Measurements from ENCODE around the gene TUBB2A.
"Not testable (repeated sequence)": the region's sequence is repeated elsewhere in the genome, so short reads cannot be mapped to it uniquely, and the experiment has no call there.

Gene TUBB2A

DNA sequence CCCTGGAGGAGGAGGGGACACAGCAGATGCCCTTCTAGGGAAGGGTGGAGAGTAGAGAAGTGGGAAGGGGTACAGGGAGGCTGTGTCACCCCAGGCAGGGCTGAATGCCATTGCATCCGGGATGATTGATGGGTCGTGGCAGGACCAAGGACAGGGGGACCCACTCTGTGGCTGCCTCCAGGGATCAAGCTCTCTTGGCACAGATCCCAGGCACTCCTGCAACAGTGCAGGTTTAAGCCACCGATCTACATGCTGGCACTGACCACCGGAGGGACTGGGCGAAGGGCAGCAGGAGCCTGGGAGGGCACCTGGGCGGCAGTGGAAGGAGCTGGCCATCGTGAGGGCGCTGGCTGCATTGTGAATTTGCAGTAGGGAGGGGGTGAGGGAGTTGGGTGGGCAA, 22.6 kb upstream of the TUBB2A start:
- DNase-seq = not testable (repeated sequence)

DNA sequence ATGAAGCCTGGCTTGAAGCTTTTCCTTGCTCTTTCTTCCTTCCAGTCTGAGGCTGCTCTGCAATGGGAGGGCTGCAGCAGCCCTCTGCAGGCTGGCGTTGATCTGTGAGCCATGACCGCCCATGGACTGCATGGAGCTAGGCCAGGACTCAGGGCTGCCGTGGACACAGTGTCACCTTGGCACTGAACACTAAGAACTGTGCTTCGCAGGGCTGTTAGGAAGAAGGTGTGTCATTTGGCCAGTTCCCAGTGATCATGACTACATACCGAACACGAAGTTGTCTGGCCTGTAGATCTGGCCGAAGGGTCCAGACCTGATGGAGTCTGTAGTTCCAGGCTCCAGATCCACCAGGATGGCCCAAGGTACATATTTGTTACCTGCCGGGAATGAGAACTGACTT, 21.3 kb upstream of the TUBB2A start:
- DNase-seq = not testable (repeated sequence)

DNA sequence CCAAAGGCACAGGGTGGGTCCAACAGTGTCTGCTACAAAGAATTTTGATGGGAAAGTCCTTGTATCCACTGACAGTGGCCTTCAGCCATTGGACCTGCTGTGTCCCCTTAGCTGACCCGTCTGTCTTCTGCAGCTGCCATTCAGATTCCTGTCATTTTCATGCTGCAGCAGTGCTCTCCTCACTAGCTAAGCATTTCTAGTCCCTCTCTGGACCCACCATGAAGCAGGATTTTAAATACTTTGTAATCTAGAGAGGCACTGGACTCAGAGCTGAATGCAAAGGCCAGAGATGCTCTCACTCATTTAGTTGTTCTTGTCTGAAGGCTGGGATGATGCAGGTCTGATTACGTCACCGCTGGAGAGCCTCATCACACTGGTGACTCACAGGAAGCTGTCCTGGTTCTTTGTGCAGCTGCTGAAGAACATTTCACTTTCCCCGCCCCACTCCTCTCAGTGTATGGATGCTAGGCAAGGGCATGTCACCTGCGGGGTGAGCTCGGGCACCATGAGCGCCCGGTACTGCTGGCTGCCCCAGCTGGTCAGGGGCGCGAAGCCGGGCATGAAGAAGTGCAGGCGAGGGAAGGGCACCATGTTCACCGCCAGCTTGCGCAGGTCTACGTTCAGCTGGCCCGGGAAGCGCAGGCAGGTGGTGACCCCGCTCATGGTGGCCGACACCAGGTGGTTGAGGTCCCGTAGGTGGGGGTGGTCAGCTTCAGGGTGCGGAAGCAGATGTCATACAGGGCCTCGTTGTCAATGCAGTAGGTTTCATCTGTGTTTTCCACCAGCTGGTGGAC, 19.4 kb upstream of the TUBB2A start:
- peak; percentile 57 for DNase-seq

DNA sequence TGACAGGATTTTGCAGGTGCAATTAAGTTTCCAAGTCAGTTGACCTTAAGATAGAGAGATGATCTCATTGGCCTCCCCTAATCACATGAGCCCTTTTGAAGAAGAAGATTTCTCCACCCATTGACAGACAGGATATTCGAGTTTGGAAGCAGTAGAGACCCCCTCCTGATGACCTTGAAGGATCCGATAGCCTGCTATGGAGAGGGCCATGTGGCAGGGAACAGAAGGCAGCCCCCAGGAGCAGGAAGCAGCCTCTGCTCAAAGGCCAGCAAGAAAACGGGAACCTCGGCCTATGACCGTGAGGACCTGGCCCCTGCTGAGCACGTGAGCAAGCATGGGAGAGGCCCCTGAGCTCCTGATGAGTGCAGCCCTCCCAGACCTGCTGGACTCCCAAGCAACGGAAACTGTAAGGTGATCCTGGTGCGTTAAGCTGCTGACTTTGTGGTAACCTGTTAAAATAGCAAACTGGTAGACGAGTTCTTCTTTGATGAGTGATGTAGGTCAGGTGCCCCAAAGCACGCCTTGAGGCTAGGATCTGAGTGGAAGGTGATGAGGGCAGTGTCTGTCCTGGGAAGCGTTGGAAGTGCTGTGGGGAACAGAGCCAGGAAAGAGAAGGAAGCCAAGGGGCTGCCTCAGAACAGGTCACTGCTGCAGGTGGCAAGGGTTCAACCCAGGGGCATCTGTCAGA, 18.5 kb upstream of the TUBB2A start:
- DNase-seq = no peak

DNA sequence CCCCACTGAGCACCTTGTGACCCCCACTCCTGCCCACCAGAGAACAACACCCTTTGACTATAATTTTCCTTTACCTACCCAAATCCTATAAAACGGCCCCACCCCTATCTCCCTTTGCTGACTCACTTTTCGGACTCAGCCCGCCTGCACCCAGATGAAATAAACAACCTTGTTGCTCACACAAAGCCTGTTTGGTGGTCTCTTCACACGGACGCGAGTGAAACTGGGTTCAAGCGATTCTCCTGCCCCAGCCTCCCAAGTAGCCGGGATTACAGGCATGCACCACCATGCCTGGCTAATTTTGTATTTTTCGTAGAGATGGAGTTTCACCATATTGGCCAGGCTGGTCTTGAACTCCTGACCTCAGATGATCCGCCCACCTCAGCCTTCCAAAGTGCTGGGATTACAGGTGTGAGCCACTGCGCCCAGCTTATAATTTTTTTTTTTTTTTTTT, 16.3 kb upstream of the TUBB2A start:
- DNase-seq = not testable (repeated sequence)

DNA sequence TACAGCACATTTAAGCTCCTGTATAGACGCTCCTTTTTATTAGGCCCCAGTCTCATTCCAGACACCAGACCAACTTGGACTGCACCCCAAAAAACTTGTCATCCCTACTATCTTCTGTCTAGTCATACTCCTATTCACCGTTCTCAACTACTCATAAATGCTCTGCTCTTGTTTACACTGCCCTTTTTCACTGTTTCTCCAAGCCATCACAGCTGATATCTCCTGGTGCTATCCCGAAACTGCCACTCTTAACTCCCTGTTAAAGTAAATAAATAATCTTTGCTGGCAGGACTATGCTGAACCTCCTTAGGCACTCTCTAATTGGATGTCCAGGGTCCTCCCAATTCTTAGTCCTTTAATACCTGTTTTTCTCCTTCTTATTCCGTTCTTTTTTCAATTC, 15.4 kb upstream of the TUBB2A start:
- not testable (repeated sequence) for DNase-seq

DNA sequence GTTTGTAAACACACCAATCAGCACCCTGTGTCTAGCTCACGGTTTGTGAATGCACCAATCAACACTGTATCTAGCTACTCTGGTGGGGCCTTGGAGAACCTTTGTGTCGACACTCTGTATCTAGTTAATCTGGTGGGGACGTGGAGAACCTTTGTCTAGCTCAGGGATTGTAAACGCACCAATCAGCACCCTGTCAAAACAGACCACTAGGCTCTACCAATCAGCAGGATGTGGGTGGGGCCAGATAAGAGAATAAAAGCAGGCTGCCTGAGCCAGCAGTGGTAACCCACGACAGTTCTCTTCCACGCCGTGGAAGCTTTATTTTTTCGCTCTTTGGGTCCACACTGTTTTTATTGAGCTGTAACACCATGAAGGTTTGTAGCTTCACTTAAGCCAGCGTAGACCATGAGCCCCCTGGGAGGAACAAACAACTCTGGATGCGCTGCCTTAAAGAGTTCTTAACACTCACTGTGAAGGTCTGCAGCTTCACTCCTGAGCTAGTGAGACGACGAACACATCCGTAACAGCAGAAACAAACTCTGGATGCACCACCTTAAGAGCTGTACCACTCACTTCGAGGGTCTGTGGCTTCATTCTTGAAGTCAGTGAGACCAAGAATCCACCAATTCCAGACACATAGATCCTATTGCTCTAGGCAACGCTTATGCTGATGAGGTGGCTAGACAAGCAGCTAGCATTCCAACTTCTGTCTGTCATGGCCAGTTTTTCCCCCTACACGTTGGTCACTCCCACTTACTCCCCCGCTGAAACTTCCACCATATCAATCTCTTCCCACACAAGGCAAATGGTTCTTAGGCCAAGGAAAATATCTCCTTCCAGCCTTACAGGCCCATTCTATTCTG, 14.2 kb upstream of the TUBB2A start:
- DNase-seq = not testable (repeated sequence)

DNA sequence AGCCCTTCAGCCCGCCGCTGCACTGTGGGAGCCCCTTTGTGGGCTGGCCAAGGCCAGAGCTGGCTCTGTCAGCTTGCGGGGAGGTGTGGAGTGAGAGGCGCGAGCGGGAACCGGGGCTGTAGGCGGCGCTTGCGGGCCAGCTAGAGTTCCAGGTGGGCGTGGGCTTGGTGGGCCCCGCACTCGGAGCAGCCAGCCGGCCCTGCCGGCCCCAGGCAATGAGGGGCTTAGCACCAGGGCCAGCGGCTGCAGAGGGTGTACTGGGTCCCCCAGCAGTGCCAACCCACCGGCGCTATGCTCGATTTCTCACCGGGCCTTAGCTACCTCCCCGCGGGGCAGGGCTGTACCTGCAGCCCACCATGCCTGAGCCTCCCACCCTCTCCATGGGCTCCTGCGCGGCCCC, 13.3 kb upstream of the TUBB2A start:
- DNase-seq = not testable (repeated sequence)

DNA sequence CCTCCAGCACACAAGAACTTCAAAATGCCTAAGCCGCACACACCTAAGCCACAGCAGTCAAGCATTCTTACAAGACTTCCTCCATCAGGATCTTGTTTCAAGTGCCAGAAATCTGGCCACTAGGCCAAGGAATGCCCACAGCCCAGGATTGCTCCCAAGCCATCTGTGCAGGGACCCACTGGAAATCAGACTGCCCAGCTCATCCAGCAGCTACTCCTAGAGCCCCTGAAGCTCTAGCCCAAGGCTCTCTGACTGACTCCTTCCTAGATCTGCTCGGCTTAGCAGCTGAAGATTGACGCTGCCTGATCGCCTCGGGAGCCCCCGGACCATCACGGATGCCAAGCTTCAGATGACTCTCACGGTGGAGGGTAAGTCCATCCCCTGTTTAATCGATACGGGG, 10.7 kb upstream of the TUBB2A start:
- not testable (repeated sequence) for DNase-seq

DNA sequence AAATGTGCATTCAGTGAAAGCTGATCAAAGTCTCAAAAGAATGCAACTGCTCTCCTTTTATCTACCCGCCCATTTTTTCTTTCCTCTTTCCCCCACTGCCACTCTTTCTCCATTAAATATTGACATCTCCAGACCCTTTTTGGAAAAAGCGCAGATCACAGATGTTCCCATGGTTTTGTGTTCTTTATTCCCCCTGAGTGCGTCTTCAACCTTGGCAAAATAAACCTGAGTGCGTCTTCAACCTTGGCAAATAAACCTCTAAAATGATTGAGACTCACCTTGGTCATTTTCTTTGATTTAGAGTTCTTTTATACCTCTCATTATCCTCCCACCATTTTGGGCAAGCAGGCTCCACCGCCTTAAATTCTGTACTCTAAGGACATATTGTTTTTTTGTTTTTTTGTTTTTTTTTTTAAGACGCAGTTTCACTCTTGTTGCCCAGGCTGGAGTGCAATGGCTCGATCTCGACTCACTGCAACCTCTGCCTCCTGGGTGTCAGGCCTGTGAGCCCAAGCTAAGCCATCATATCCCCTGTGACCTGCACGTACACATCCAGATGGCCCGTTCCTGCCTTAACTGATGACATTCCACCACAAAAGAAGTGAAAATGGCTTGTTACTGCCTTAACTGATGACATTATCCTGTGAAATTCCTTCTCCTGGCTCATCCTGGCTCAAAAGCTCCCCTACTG, 9.3 kb upstream of the TUBB2A start:
- DNase-seq = not testable (repeated sequence)

DNA sequence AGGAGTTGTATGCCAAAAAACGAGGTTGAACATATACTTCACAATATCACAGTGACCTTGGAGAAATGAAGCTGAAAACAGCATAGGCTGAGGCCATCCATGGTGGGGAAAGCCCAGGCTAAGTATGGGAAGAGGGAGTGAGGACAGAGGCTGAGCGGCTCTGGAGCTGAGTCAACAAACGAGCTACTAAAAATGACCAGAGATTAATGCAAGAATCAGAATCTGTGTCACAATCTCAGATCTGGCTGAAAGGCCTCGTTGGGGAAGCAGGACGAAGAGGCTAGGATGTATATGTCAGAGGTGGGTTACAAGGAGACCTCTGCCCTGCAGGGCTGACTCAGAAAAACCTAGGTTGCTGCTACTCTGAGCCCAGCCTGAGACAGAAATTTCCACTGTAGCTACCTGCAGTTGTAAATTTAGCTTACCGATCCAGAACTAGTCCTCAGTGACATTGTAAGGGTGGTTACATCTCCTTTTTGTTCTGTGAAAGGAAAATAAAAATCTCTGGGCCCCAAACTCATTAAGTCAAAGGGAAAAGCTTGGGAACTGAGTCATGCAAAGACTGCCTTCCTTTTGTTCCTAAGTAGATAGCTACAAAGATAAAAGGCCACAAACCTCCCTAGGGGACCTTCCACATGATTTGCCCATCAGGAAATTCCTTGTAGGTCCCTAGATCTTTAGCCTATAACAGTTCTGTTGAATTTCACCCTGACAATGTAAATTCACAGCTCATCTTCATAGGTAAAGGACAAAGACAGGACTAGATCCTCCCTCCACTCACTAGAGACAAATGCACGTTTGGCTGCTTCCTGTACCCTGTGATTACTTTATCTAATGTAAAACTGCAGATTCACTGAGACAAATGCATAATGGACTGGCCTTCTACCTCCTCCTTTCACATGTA, 8.5 kb upstream of the TUBB2A start:
- DNase-seq = no peak

DNA sequence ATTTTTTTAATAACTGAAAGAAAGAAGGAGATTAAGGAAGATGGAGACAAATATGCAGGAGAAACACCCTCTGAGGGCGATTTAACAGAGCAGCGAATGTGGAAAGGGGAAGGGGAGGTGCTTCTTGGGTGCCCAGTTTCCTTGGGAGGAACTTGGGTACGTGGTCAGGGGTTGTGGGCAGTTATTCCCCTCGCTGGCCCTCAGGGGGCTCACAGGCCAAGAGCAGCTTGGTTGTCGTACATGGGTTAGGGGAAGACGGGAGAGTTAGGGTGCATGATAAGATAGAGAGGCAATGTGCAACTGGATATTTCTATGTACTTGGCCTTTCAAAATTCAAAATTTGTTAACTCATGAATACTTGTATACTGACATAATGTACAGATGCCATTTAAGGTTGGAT, 7.0 kb upstream of the TUBB2A start:
- DNase-seq = no peak

DNA sequence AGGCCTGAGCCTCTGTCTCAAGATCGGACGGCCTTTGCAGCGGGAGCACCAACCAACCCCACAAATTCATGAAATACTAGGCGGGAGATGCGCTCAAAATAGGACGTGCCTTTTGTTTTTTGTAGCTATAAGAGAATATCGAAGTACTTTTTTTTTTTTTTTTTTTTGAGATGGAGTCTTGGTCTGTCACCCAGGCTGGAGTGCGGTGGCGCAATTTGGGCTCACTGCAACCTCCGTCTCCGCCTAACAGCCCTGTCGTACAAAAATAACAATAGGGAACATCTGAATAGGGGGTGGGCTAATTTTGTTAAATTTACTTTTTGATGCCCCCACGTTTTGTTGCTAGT, 5.9 kb upstream of the TUBB2A start:
- no peak for DNase-seq

DNA sequence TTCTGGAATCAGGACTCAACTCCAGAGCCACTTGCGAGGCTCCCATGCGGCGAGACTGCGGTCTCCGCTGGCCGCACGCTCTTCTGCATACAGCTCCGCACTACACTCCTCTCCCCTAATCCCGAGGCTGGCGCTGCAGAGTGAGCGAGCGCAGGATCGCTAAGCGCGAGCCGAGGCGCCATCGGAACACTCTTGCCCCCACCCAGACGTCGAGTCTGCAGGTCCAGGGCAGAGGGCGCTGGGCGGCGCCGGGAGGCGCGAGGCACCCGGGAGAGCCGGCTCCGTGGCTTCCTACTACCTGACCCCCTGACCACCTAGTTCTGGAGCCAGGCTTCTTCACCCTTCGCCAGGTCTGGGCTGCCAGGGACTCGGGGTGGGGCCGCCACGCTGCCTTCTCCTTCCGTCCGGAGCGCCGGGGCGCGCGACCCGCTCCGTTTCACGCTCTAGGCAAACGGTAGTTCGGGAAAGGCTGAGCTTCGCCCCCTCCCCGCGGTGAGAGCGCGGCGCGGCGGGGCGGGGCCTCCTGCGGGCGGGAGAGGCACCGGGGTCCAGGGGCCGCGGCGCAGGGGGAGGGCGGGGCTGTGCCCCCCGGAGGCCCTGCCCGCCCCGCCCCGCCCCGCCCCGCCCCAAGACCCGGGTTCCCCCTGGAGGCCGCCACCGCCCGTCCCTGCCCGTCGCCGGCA, 5.4 kb upstream of the TUBB2A start:
- peak; percentile 95 for DNase-seq

DNA sequence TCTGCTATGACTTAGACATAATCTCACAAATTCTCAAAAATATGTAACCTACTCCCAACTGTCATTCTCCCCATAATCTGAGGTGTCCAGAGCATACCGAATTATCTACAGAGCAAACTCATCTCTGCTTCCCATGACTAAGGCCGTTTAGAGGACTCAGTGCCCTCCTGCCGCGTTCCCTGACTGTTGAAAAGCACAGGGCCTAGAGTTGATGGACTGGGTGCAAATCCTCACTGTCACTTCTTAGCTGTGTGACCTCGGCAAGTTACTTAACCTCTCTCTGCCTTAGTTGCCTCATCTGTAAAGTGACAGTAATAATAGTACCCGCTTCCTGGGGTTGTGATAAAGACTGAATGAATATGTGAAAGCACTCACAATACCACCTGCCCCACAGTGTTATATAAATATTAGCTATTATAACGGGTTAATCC, 4.7 kb upstream of the TUBB2A start:
- DNase-seq = no peak

DNA sequence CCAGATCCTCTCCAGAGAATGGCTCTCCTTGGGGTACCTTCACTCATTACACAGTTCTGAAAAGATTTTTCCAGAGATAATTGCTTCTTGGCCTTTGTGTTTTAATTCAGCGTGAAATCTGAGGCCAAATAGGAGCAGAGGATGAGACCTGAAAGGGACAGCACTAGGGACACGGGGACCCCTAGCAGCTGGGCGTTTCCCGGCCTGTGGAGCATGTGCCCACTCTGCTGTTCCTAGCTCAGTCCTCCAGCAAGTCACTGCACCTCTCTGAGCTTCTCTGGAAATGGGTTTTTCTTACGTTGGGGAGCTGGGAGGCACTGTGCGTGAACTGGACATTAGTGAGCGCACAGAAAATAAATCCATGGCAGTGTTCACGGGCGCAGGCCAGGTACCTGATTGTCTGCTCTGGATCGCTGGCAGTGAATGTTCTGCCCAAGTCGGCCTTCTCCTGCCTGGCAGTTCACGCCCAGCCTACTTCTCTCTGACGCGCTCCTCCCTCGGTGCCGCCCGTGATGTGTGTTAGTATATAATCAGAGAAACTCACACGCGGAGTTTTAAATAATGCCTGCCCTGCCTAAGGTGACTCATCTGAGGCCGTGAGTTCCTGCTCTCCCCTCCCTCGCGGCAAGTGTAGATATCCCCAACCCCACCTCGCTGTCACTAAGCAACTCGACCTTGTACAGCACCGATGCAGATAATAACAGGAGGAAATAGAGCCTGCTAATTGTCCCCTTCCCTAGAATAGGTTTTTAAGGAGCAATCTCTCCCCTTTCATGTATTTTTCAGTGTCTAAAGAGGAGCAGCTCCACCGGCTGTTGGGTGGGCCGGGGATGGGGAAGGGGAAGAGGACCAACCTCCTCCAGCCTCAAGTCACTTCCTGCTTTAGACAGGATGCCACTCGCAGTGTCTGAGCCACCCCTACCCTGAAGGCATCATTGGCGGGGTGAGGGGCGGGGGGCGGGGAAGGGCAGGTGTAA, 2.7 kb upstream of the TUBB2A start:
- no peak for DNase-seq

DNA sequence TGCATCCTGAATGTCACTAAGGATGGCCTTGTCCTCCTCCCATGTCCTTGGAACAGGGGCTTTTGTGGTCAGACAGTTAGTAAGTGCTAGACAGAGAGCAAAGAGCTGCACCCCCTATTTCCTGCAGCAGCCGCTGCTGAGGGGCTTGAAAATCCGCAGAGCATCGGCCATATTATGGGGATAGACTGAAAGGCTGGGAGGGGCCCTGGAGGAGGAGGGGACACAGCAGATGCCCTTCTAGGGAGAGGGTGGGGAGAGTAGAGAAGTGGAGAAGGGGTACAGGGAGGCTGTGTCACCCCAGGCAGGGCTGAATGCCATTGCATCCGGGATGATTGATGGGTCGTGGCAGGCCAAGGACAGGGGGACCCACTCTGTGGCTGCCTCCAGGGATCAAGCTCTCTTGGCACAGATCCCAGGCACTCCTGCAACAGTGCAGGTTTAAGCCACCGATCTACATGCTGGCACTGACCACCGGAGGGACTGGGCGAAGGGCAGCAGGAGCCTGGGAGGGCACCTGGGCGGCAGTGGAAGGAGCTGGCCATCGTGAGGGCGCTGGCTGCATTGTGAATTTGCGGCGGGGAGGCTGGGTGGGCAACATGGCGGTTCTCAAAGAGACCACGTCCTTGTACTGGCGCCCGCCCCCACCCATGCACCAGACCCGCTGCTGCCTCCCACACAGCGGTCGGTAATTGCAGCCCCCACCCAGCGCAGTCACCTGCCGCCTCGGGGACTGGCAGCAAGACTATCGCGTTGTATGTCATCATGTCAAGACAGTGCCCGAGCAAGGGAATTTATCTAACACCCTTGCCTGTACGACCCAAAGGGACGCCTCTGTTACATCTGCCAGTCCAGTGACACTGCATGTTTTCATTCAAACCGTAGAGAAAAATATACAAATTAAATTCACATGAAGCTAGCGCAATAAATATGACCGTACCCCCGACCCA, 887 bp downstream of the TUBB2A start:
- DNase-seq = not testable (repeated sequence)

DNA sequence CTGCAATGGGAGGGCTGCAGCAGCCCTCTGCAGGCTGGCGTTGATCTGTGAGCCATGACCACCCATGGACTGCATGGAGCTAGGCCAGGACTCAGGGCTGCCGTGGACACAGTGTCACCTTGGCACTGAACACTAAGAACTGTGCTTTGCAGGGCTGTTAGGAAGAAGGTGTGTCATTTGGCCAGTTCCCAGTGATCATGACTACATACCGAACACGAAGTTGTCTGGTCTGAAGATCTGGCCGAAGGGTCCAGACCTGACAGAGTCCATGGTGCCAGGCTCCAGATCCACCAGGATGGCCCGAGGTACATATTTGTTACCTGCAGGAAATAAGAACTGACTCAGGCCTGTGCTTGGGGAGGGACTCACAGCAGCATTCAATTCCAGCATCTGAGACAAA, 1.9 kb downstream of the TUBB2A start:
- DNase-seq = not testable (repeated sequence)

DNA sequence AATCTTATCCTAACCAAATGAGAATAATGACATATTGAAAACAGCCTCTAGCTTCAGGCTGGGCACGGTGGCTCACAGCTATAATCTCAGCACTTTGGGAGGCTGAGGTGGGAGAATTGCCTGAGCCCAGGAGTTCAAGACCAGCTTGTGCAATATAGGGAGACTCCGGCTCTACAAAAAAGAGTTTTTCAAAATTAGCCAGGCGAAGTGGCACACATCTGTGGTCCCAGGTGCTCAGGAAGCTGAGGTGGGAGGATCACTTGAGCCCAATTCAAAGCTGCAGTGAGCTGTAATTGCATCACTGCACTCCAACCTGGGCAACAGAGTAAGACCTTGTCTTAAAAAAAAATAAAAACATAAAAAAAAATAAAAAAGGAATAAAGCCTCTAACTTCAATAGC, 4.7 kb downstream of the TUBB2A start:
- DNase-seq = no peak
